ENCODE data around the gene ANKS1B.

ANKS1B gene

GRCh38 chr12:98755855-98756254 is 1228.9 kb downstream of the ANKS1B start:
- DNase-seq (ENCODE audit: low read depth): peak; percentile 88

- no peak for DNase-seq (ENCODE audit: low read depth)
Measured at GRCh38 chr12:98754095-98754494, 1230.6 kb downstream of the ANKS1B start.

- DNase-seq (ENCODE audit: low read depth): peak; percentile 24
Measured at GRCh38 chr12:98752726-98753125, 1232.0 kb downstream of the ANKS1B start.

- no peak for DNase-seq (ENCODE audit: low read depth)
Measured at GRCh38 chr12:98751580-98752115, 1233.1 kb downstream of the ANKS1B start.

- no peak for DNase-seq (ENCODE audit: low read depth)
Measured at GRCh38 chr12:98750511-98750910, 1234.2 kb downstream of the ANKS1B start.

GRCh38 chr12:98748463-98748862 is 1236.3 kb downstream of the ANKS1B start:
- no peak for DNase-seq (ENCODE audit: low read depth)

GRCh38 chr12:98745578-98746391 is 1239.0 kb downstream of the ANKS1B start:
- no peak for DNase-seq (ENCODE audit: low read depth)

GRCh38 chr12:98744680-98745079 is 1240.1 kb downstream of the ANKS1B start:
- DNase-seq (ENCODE audit: low read depth): no peak

GRCh38 chr12:98743362-98743953 is 1241.3 kb downstream of the ANKS1B start:
- DNase-seq (ENCODE audit: low read depth): no peak

GRCh38 chr12:98741556-98742265 is 1243.0 kb downstream of the ANKS1B start:
- no peak for DNase-seq (ENCODE audit: low read depth)

GRCh38 chr12:98741196-98741555 is 1243.6 kb downstream of the ANKS1B start:
- no peak for DNase-seq (ENCODE audit: low read depth)

- no peak for DNase-seq (ENCODE audit: low read depth)
Measured at GRCh38 chr12:98740751-98741150, 1244.0 kb downstream of the ANKS1B start.

GRCh38 chr12:98738539-98738938 is 1246.2 kb downstream of the ANKS1B start:
- DNase-seq (ENCODE audit: low read depth): no peak

GRCh38 chr12:98738002-98738401 is 1246.7 kb downstream of the ANKS1B start:
- no peak for DNase-seq (ENCODE audit: low read depth)

GRCh38 chr12:98737322-98737712 is 1247.4 kb downstream of the ANKS1B start:
- no peak for DNase-seq (ENCODE audit: low read depth)

- no peak for DNase-seq (ENCODE audit: low read depth)
Measured at GRCh38 chr12:98736352-98737321, 1248.1 kb downstream of the ANKS1B start.

GRCh38 chr12:98735821-98736220 is 1248.9 kb downstream of the ANKS1B start:
- DNase-seq (ENCODE audit: low read depth): no peak

GRCh38 chr12:98733667-98734350 is 1250.9 kb downstream of the ANKS1B start:
- no peak for DNase-seq (ENCODE audit: low read depth)

GRCh38 chr12:98730412-98730811 is 1254.3 kb downstream of the ANKS1B start:
- no peak for DNase-seq (ENCODE audit: low read depth)

GRCh38 chr12:98727196-98727595 is 1257.5 kb downstream of the ANKS1B start:
- DNase-seq (ENCODE audit: low read depth): no peak

Measured in stromal cell of bone marrow (primary cell).